ENCODE measurements around the gene EPHA6. TPM values are rescaled to one million over a fixed set of nuclear protein-coding genes. Genes with fewer than 3 reads are reported as not detected.

The EPHA6 gene
- total and polyA plus RNA-seq, 9 of the 15 experiments (the other 6 are each of a cell fraction or from before 2014, with no cell fraction given): not detected

DNA sequence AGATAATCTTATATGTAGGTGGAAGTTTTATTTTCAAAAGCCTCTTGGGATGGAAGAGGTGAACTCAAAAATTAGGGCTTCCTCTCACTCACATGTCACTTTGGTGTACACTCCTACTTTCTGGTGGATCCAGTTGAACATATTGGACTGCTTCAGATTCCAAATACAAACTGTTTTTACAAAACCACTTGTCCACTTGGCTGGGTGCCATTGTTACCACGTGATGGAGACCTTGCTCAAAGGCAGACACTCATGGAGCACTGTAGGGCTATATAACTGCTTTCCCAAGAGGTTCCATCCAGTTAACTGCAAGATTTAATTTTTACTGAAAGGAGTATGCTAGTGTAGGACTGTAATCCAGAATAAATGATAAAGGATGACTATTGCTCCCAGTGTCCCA lies 307.0 kb downstream of the EPHA6 start:
- H3K9me1 ChIP-seq (ENCODE audit: control insufficient read depth, insufficient read depth, low read length): no peaks in the 10 kb centered on the region
- no peaks in the 10 kb centered on the region for H3K4me1 ChIP-seq (replicated peaks in 1 of 2; ENCODE audit: control insufficient read depth in 2 of 2, insufficient read depth in 2 of 2, low read length in 2 of 2)
- CTCF ChIA-PET (ENCODE audit: low intra/inter-chr PET ratio): no interaction called here
- H3K27me3 ChIP-seq (ENCODE audit: control insufficient read depth in 2 of 2, insufficient read depth in 2 of 2, low read length in 2 of 2): no peaks in the 10 kb centered on the region
- no peak overlapping the region for H3K9ac ChIP-seq (ENCODE audit: insufficient read depth in 1 of 2, low read depth in 2 of 2, low read length in 2 of 2)
- no peaks in the 10 kb centered on the region for H3K36me3 ChIP-seq (ENCODE audit: control insufficient read depth, insufficient read depth, low read length)
- intact Hi-C loops (cut with micrococcal nuclease): no loop called here
- H2AFZ ChIP-seq (ENCODE audit: low read depth, low read length): no peak overlapping the region
- TF ChIP-seq TRIM28 (IDR thresholded peaks at IDR 0.05) (no peak), CC2D1A (IDR thresholded peaks at IDR 0.05) (no peak), ZSCAN29 (IDR thresholded peaks at IDR 0.05) (no peak), TAF9B (IDR thresholded peaks at IDR 0.05; ENCODE audit: partially characterized antibody) (no peak), NEUROD1 (IDR thresholded peaks at IDR 0.05; ENCODE audit: borderline replicate concordance, low read depth, low read length, partially characterized antibody) (no peak), NELFE (IDR thresholded peaks at IDR 0.05; ENCODE audit: insufficient read depth, insufficient read length) (no peak), ZNF57 (CRISPR knock-in tag; IDR thresholded peaks at IDR 0.05) (no peak), CBFB (CRISPR knock-in tag; IDR thresholded peaks at IDR 0.05) (no peak), ATF3 (IDR thresholded peaks at IDR 0.05) (no peak), ATF3 (CRISPR knock-in tag; conservative IDR thresholded peaks at IDR 0.05) (no peak), ZNF253 (CRISPR knock-in tag; conservative IDR thresholded peaks at IDR 0.05) (no peak), FUS (optimal IDR thresholded peaks at IDR 0.05; ENCODE audit: low read depth, low read length) (no peak), MYNN (IDR thresholded peaks at IDR 0.05) (no peak), MYNN (CRISPR knock-in tag; IDR thresholded peaks at IDR 0.05) (no peak), KHSRP (IDR thresholded peaks at IDR 0.05) (no peak)
- TF ChIP-seq, protein P1, sequence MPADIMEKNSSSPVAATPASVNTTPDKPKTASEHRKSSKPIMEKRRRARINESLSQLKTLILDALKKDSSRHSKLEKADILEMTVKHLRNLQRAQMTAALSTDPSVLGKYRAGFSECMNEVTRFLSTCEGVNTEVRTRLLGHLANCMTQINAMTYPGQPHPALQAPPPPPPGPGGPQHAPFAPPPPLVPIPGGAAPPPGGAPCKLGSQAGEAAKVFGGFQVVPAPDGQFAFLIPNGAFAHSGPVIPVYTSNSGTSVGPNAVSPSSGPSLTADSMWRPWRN (IDR thresholded peaks at IDR 0.05; ENCODE audit: low read depth): no peak
- TF ChIP-seq, protein P2, sequence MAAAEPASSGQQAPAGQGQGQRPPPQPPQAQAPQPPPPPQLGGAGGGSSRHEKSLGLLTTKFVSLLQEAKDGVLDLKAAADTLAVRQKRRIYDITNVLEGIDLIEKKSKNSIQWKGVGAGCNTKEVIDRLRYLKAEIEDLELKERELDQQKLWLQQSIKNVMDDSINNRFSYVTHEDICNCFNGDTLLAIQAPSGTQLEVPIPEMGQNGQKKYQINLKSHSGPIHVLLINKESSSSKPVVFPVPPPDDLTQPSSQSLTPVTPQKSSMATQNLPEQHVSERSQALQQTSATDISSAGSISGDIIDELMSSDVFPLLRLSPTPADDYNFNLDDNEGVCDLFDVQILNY (CRISPR knock-in tag; IDR thresholded peaks at IDR 0.05): no peak
- TF ChIP-seq, protein P3, sequence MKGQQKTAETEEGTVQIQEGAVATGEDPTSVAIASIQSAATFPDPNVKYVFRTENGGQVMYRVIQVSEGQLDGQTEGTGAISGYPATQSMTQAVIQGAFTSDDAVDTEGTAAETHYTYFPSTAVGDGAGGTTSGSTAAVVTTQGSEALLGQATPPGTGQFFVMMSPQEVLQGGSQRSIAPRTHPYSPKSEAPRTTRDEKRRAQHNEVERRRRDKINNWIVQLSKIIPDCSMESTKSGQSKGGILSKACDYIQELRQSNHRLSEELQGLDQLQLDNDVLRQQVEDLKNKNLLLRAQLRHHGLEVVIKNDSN (CRISPR knock-in tag; IDR thresholded peaks at IDR 0.05): no peak
- no peak overlapping the region for H3K4me3 ChIP-seq
- no peak for ATAC-seq
- H3K27ac ChIP-seq (ENCODE audit: extremely low read depth, low read depth, low read length): no peak overlapping the region
- H3K4me2 ChIP-seq (ENCODE audit: insufficient read depth, low read length): no peak overlapping the region
- WGBS (ENCODE audit: insufficient coverage, low coverage, missing lambda C conversion rate): 0% methylated on average over 1 of the region's 1 CpG
- no peaks in the 10 kb centered on the region for H3K79me2 ChIP-seq (ENCODE audit: control insufficient read depth, insufficient read depth, low read length)
- in situ Hi-C loops (cut with MboI): no loop called here
- BruUV-seq (replicated peaks): no TSS peak
- no peaks in the 10 kb centered on the region for H4K20me1 ChIP-seq (replicated peaks; ENCODE audit: control insufficient read depth, insufficient read depth, low read length)
- POLR2A ChIA-PET: no interaction called here
- H3K9me3 ChIP-seq (replicated peaks; ENCODE audit: control insufficient read depth, insufficient read depth, low read depth, low read length): no peaks in the 10 kb centered on the region
- FAIRE-seq: no peak
- no peak for DNase-seq (ENCODE audit: extremely low read depth in 1 of 4, low spot score in 3 of 4)

Measured in K562 (cell line).